Neural cell (in vitro differentiated cells): ENCODE measurements around the gene CTNNA1. TPM values are rescaled to one million over a fixed set of nuclear protein-coding genes. Genes with fewer than 3 reads are reported as not detected.
"Not testable (repeated sequence)": the region's sequence is repeated elsewhere in the genome, so short reads cannot be mapped to it uniquely, and the experiment has no call there.

Source experiments
- H2AFZ ChIP-seq: fragments of 200-600, 300-800 bp; sonication (generic), shearing (Covaris generic); 2 replicates; pipeline ENCODE4 v1.6.0; 2014; ENCODE audit warnings: low read depth, mild to moderate bottlenecking, antibody characterized with exemption, low read length, moderate library complexity
- H3F3A ChIP-seq: fragments of 200-600 bp; shearing (Covaris generic); 2 replicates; pipeline ENCODE4 v1.6.1; 2016; ENCODE audit warnings: mild to moderate bottlenecking, moderate library complexity, mixed read lengths, antibody characterized with exemption, low read length; ENCODE audit not compliant: insufficient read depth, poor library complexity, severe bottlenecking
- H3K27ac ChIP-seq: fragments of 200-600, 300-800 bp; sonication (generic), shearing (Covaris generic); 2 replicates; pipeline ENCODE4 v1.5.1; 2014; ENCODE audit warnings: mild to moderate bottlenecking, low read length, moderate library complexity
- H3K27me3 ChIP-seq: fragments of 300-800, 200-600 bp; sonication (generic), shearing (Covaris generic); 2 replicates; pipeline ENCODE4 v1.6.0; 2014; ENCODE audit warnings: mild to moderate bottlenecking, low read depth, low read length, moderate library complexity; ENCODE audit not compliant: insufficient read depth
- H3K36me3 ChIP-seq: fragments of 300-800, 200-600 bp; sonication (generic), shearing (Covaris generic); 2 replicates; pipeline ENCODE4 v1.5.1; 2014; ENCODE audit warnings: mild to moderate bottlenecking, antibody characterized with exemption, low read length, moderate library complexity; ENCODE audit not compliant: insufficient read depth
- H3K4me2 ChIP-seq: fragments of 300-800, 200-600 bp; sonication (generic), shearing (Covaris generic); 2 replicates; pipeline ENCODE4 v1.6.0; 2014; ENCODE audit warnings: mild to moderate bottlenecking, low read length
- H3K4me3 ChIP-seq: fragments of 300-800, 200-600 bp; sonication (generic), shearing (Covaris generic); 2 replicates; pipeline ENCODE4 v1.5.1; 2014; ENCODE audit warnings: mild to moderate bottlenecking, low read length, moderate library complexity
- H3K79me2 ChIP-seq: fragments of 200-600 bp; shearing (Covaris generic); replicated peaks from 2 replicates; pipeline ENCODE4 v1.6.0; 2014; ENCODE audit warnings: mild to moderate bottlenecking, low read length, moderate library complexity; ENCODE audit not compliant: insufficient read depth
- H3K9ac ChIP-seq: fragments of 300-800, 200-600 bp; sonication (generic), shearing (Covaris generic); 2 replicates; pipeline ENCODE4 v1.6.1; 2016; ENCODE audit warnings: mild to moderate bottlenecking, low read length, mixed read lengths
- H3K9me2 ChIP-seq: fragments of 200-600 bp; shearing (Covaris generic); 2 replicates; pipeline ENCODE4 v1.6.1; 2016; ENCODE audit warnings: mild to moderate bottlenecking, low read length, mixed read lengths; ENCODE audit not compliant: insufficient read depth
- H3K9me3 ChIP-seq: fragments of 200-600, 300-800 bp; sonication (generic), shearing (Covaris generic); 2 replicates; pipeline ENCODE4 v1.6.1; 2016; ENCODE audit warnings: mild to moderate bottlenecking, mixed run types, low read length, moderate library complexity, mixed read lengths
- H4K20me1 ChIP-seq: fragments of 200-600 bp; shearing (Covaris generic); 2 replicates; pipeline ENCODE4 v1.6.1; 2016; ENCODE audit warnings: mild to moderate bottlenecking, mixed run types; ENCODE audit not compliant: insufficient read depth
- CTCF ChIP-seq: fragments of 450-650 bp; IDR thresholded peaks from 2 replicates; pipeline ENCODE4 v1.5.1; 2014; ENCODE audit warnings: antibody characterized with exemption, mild to moderate bottlenecking, moderate library complexity; ENCODE audit not compliant: poor library complexity, severe bottlenecking
- EP300 ChIP-seq: fragments of 450-650 bp; conservative IDR thresholded peaks from 2 replicates; pipeline ENCODE4 v1.6.1; 2014; ENCODE audit warnings: antibody characterized with exemption, mild to moderate bottlenecking, moderate library complexity; ENCODE audit not compliant: poor library complexity, severe bottlenecking
- EZH2 ChIP-seq: fragments of 200-600, 300-800 bp; shearing (Covaris generic), sonication (generic); IDR thresholded peaks from 2 replicates; pipeline ENCODE4 v1.6.1; 2014; ENCODE audit warnings: antibody characterized with exemption, low read length, borderline replicate concordance, mild to moderate bottlenecking; ENCODE audit not compliant: insufficient read depth, poor library complexity, severe bottlenecking
- MXI1 ChIP-seq: fragments of 450-650 bp; conservative IDR thresholded peaks from 2 replicates; pipeline ENCODE4 v1.6.1; 2014; ENCODE audit warnings: antibody characterized with exemption, mild to moderate bottlenecking; ENCODE audit not compliant: poor library complexity, severe bottlenecking
- POLR2AphosphoS5 ChIP-seq: IDR thresholded peaks from 2 replicates; pipeline ENCODE4 v1.6.1; 2012
- RAD21 ChIP-seq: fragments of 450-650 bp; conservative IDR thresholded peaks from 2 replicates; pipeline ENCODE4 v1.6.1; 2014; ENCODE audit warnings: antibody characterized with exemption, mild to moderate bottlenecking, moderate library complexity
- REST ChIP-seq: IDR thresholded peaks from 2 replicates; pipeline ENCODE4 v1.6.1; 2012; ENCODE audit warnings: borderline replicate concordance
- SMC3 ChIP-seq: fragments of 450-650 bp; conservative IDR thresholded peaks from 2 replicates; pipeline ENCODE4 v1.6.1; 2014; ENCODE audit warnings: antibody characterized with exemption, mild to moderate bottlenecking, moderate library complexity; ENCODE audit not compliant: poor library complexity
- TAF1 ChIP-seq: IDR thresholded peaks from 2 replicates; pipeline ENCODE4 v1.6.1; 2012; ENCODE audit warnings: low read depth
- polyA plus RNA-seq: library from polyadenylated mRNA; depleted of rRNA; stranded (reverse); fragments of >200 nt; gene quantifications from 2 replicates; pipeline ENCODE4 v1.2.3, GENCODE V29; 2014

The CTNNA1 gene
- polyA plus RNA-seq, 1 donor from 2014 or later: 87.9 TPM

DNA sequence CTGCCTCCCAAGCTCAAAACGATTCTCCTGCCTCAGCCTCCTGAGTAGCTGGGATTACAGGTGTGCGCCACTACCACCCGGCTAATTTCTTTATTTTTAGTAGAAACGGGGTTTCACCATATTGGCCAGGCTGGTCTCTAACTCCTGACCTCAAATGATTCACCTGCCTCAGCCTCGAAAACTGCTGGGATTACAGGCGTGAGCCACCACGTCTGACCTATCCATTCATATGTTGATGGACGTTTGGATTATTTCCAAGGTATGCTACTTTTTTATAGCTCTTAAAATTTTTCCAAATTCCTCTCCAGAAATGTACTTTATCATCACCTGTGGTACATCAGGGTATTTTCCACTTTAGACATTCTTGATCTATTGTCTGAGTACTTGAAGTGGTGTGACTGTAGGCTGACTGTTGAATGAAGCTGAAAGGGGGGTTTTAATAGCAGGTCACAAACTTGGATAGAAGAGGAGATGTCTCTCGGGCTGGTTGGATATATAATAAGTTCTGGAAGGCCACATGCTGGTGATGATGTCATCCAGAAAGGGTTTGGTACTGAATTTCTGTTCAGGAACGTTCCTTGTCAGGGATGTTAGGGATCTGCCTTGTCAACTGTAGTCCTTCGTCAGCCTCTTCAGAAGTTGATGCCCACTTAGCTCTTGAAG is 7.4 kb downstream of the CTNNA1 start:
- Histone ChIP-seq H3K9ac (no peak overlapping the region), H3K4me3 (no peak overlapping the region), H3K79me2 (peaks cover 90% of the 10 kb centered on the region), H2AFZ (no peak overlapping the region), H3K9me2 (no peaks in the 10 kb centered on the region), H3K4me2 (no peak overlapping the region), H3K9me3 (no peaks in the 10 kb centered on the region), H4K20me1 (no peaks in the 10 kb centered on the region), H3K36me3 (no peaks in the 10 kb centered on the region), H3F3A (no peaks in the 10 kb centered on the region), H3K27me3 (no peaks in the 10 kb centered on the region), H3K27ac (no peak overlapping the region)
- no peak for TF ChIP-seq REST
- TF ChIP-seq CTCF: no peak
- no peak for TF ChIP-seq POLR2AphosphoS5
- no peak for TF ChIP-seq RAD21
- no peak for TF ChIP-seq EZH2
- no peak for TF ChIP-seq EP300
- no peak for TF ChIP-seq MXI1
- TF ChIP-seq TAF1: no peak
- TF ChIP-seq SMC3: no peak

- not testable (repeated sequence) for H3K4me3 ChIP-seq, H2AFZ ChIP-seq, H3K4me2 ChIP-seq, H3K9me2 ChIP-seq, H3K27me3 ChIP-seq, H3K27ac ChIP-seq, H3K36me3 ChIP-seq, H3K9me3 ChIP-seq, H3F3A ChIP-seq, H3K9ac ChIP-seq, H4K20me1 ChIP-seq
- peaks cover 88% of the 10 kb centered on the region for H3K79me2 ChIP-seq
Observed at GRCh38 chr5:138761115-138761514, 7.9 kb downstream of the CTNNA1 start.

DNA sequence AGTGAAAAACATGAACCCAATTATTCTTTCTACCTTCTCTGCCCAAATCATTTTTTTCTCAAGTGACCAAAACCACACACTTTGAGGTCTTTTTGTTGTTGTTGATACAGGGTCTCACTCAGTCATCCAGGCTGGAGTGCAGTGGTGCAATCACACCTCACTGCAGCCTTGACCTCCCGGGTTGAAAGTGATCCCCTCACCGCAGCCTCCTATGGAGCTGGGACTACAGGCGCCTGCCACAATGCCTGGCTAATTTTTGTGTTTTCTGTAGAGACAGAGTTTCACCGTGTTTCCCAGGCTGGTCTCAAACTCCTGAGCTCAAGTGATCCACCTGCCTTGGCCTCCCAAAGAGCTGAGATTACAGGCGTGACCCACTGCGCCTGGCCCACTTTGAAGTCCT is 8.4 kb downstream of the CTNNA1 start:
- peaks cover 88% of the 10 kb centered on the region for H3K79me2 ChIP-seq
- H3K4me3 ChIP-seq, H3K27ac ChIP-seq, H3F3A ChIP-seq, H3K36me3 ChIP-seq, H2AFZ ChIP-seq, H3K4me2 ChIP-seq, H3K27me3 ChIP-seq, H3K9me3 ChIP-seq, H3K9me2 ChIP-seq, H4K20me1 ChIP-seq, H3K9ac ChIP-seq: not testable (repeated sequence)
